GM19395 (cell line): ENCODE data around the gene DDX5.
"Not testable (repeated sequence)": the region's sequence is repeated elsewhere in the genome, so short reads cannot be mapped to it uniquely, and the experiment has no call there.

Experiments used
- ATAC-seq: cut with Tn5 transposase; IDR thresholded peaks from one replicate; pipeline ENCODE4 v1.9.1; 2021; ENCODE audit warnings: mild to moderate bottlenecking, moderate library complexity; ENCODE audit not compliant: unreplicated experiment

The DDX5 gene

GRCh38 chr17:64508683-64509082 is 2.6 kb upstream of the DDX5 start:
- no peak for ATAC-seq

- ATAC-seq, result peak; percentile 21
These were observed 1.3 kb upstream of the DDX5 start for GRCh38 chr17:64507413-64507782.

DNA sequence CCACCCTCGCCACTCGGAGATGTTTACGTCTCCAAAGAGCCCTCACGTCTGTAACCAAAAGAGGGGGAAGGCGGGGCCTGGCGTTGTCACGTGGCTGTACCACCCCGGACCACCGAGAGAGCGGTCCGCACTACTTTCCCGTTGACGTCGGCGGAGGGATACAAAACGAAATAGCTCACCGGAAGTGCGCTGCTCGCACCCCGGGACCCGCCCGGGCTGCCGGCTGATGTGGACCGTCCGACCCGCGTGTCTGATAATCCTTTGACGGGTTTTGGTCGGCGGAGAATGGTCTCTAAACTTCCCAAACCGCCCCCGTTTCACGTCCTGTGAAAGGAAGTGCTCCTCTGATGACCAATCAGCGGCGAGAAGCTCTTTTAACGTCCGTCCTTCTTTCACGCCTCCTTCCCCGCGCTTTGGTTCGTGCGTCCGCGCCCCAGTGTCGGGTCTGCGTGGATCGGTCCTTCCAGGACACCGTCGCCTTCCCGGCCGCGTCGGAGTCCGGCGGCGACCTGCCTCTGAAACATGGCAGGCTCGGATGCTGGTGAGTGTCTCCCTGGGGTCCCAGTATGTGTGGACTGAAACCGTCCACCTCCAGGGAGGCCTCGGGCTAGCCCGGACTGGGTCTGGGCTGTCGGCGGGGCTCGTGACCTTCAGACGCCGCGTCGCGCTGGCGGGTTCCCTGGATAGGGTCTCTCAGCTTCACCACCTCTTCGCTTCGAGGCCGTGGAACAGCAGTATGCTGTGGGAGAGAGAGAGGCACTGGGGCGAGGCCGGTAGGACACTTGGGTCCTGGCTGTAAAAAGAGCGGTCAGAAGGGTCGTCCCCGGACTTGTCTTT is 705 bp upstream of the DDX5 start, which contains the start of gene CEP95:
Gene CEP95, plus strand, starts transcription at position 402 of the 837 bp plus-strand sequence. Its CDS starts 121 bp downstream, at position 523.
- ATAC-seq, result peak; percentile 61

GRCh38 chr17:64505340-64506200 is 519 bp downstream of the DDX5 start:
- ATAC-seq, result peak; percentile 3

- ATAC-seq, result no peak
These were observed 1.2 kb downstream of the DDX5 start for GRCh38 chr17:64504769-64505339.

GRCh38 chr17:64503821-64504768 is 2.0 kb downstream of the DDX5 start:
- no peak for ATAC-seq

GRCh38 chr17:64503341-64503740 is 2.7 kb downstream of the DDX5 start:
- no peak for ATAC-seq

GRCh38 chr17:64502809-64503208 is 3.3 kb downstream of the DDX5 start:
- ATAC-seq, result no peak

GRCh38 chr17:64502021-64502420 is 4.1 kb downstream of the DDX5 start:
- ATAC-seq, result no peak

GRCh38 chr17:64500862-64501765 is 5.0 kb downstream of the DDX5 start:
- no peak for ATAC-seq

DNA sequence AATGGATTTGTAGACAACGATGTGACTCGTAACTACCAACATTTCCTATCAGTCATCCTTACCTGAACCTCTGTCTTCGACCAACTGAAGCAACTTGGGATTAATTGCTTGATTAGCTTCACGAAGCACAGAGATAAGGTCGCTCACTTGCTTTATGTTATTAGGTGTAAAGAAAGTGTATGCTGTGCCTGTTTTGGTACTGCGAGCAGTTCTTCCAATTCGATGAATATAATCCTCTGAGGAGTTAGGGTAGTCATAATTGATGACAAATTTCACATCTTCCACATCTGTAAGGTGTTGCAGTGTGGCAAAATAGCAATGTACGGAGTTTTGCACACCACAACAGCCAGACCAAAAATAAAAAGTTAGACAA is 5.6 kb downstream of the DDX5 start:
- no peak for ATAC-seq

GRCh38 chr17:64499805-64500486 is 6.1 kb downstream of the DDX5 start:
- no peak for ATAC-seq

DNA sequence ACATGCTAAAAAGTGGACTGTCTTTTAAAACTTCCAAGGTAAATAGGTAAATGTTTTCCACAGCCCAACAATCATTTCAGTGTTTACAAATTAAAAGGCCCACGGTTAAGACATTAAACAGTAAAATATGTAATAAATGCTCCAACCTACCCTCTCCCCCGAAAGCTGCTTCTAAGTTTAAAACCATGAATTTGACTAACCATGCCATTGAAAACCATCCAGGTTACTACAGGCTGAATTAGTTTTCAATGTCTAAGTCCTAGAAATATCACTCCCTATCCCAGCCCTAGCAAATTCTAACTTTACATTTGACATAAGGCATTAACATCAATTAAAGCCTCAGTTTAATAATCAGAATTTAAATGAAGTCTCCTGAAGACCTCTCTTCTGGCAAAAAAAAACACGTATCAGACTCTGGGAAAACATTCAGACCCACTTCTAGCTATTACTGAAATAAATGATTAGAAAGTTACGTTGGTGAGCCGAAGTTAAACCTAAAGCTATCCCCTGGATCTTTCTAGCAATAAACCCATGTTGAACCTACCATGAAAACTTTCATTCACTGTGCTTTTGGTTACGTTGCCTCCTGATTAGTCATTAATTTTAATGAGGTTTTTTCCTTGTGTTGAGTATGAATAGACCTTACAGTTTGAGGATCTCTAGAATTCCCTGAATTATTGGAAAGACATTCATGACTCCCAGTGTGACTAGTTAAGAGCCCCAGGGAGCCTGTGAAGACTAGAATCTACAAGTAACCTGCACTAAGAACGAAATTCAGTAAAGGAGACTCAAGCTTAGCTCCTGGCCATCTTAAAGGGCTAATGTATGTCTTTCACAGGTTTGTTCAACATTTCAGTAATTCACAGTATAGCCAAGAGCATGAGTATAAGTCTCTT is 7.5 kb downstream of the DDX5 start:
- ATAC-seq, result no peak

DNA sequence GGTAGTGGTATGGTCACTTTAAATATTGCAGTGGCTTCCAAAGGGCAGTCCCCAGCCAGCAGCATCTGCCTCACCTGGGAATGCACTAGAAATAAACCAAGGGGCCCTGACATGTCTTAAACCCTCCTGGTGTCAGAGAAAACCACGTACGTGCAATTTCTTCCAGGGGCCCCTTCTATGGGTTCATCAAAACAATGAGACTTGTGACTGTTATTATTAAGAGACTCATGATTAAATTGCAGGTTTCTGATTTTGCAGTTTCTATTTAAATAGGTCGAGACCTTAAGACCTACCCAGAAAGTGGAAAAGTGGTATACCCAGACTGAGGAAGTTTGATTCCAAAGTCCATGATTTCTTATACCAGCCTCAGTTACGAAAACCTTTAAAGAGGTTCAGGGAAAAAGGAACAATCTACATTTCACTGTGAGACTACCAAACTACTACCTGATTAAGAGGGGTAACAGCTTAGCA is 8.5 kb downstream of the DDX5 start:
- ATAC-seq, result no peak

- peak; percentile 75 for ATAC-seq
These were observed 9.1 kb downstream of the DDX5 start, which contains the start of gene POLG2 for GRCh38 chr17:64496786-64497564. POLG2 (minus strand) TSS chr17:64497054; CDS start chr17:64496968, 86 bp downstream.

GRCh38 chr17:64496348-64496785 is 9.7 kb downstream of the DDX5 start:
- no peak for ATAC-seq

GRCh38 chr17:64495300-64495699 is 10.8 kb downstream of the DDX5 start:
- ATAC-seq, result not testable (repeated sequence)
